HCEC 1CT (cell line): ENCODE results near the gene ADA.
"Not testable (repeated sequence)": the region's sequence is repeated elsewhere in the genome, so short reads cannot be mapped to it uniquely, and the experiment has no call there.

Experiments
- DNase-seq: peaks from one replicate; pipeline ENCODE4 v3.0.0-alpha.2; 2017

ADA gene

GRCh38 chr20:44597930-44598329, 53.6 kb downstream of the ADA start:
- DNase-seq: no peak

GRCh38 chr20:44597516-44597915, 54.0 kb downstream of the ADA start:
- DNase-seq: no peak

- no peak for DNase-seq
Observed at GRCh38 chr20:44596876-44597275, 54.6 kb downstream of the ADA start.

GRCh38 chr20:44596010-44596409, 55.5 kb downstream of the ADA start:
- no peak for DNase-seq

- peak; percentile 59 for DNase-seq
Observed at GRCh38 chr20:44594730-44595129, 56.8 kb downstream of the ADA start.

- DNase-seq: no peak
Observed at GRCh38 chr20:44593751-44594150, 57.7 kb downstream of the ADA start.

GRCh38 chr20:44592366-44592765, 59.1 kb downstream of the ADA start:
- DNase-seq: no peak

GRCh38 chr20:44590980-44591778, 60.3 kb downstream of the ADA start:
- no peak for DNase-seq

- no peak for DNase-seq
Observed at GRCh38 chr20:44589537-44589936, 62.0 kb downstream of the ADA start.

GRCh38 chr20:44588321-44588720, 63.2 kb downstream of the ADA start:
- DNase-seq: not testable (repeated sequence)

GRCh38 chr20:44587035-44587980, 64.2 kb downstream of the ADA start:
- no peak for DNase-seq

GRCh38 chr20:44586289-44586911, 65.1 kb downstream of the ADA start:
- DNase-seq: no peak

- DNase-seq: no peak
Observed at GRCh38 chr20:44585057-44585963, 66.2 kb downstream of the ADA start.

GRCh38 chr20:44584162-44584561, 67.3 kb downstream of the ADA start:
- no peak for DNase-seq

GRCh38 chr20:44583157-44583556, 68.3 kb downstream of the ADA start:
- DNase-seq: peak; percentile 35

GRCh38 chr20:44582311-44583025, 69.0 kb downstream of the ADA start, which contains the start of gene PKIG:
PKIG (plus strand) TSS chr20:44582579; CDS start chr20:44614557, 31,978 bp downstream.
- peak; percentile 86 for DNase-seq

GRCh38 chr20:44581515-44581914, 70.0 kb downstream of the ADA start:
- DNase-seq: no peak

GRCh38 chr20:44580581-44581268, 70.8 kb downstream of the ADA start:
- no peak for DNase-seq

GRCh38 chr20:44579313-44580081, 72.0 kb downstream of the ADA start:
- DNase-seq: no peak

- DNase-seq: peak; percentile 83
Observed at GRCh38 chr20:44576297-44576696, 75.2 kb downstream of the ADA start.
